Ovary (tissue), 9 donors: ENCODE data around the gene SEC16A. TPM values are rescaled to one million over a fixed set of nuclear protein-coding genes. Genes with fewer than 3 reads are reported as not detected.

ENCODE experiments used
- DNase-seq, 5 donors: peaks; one replicate each; pipeline ENCODE4 v3.0.0-alpha.2; 2019 to 2020
- H3K27ac ChIP-seq, 2 donors: fragments of 200-600 bp; one replicate each; pipeline versions ENCODE4 v1.5.1 to v1.8.0; 2019 to 2022
- H3K27me3 ChIP-seq: fragments of 200-600 bp; one replicate; pipeline ENCODE4 v1.8.0; 2022
- H3K36me3 ChIP-seq: fragments of 200-600 bp; sonication (generic); one replicate; pipeline ENCODE4 v1.5.1; 2019
- H3K4me1 ChIP-seq: one replicate; pipeline ENCODE4 v1.8.1; 2013; ENCODE audit warnings: mild to moderate bottlenecking, moderate library complexity; ENCODE audit not compliant: insufficient read depth
- H3K4me3 ChIP-seq: fragments of 200-600 bp; sonication (generic); one replicate; pipeline ENCODE4 v1.5.1; 2017
- H3K9me3 ChIP-seq, 2 donors: fragments of 200-600 bp in 1 of 2; sonication (generic) in 1 of 2; one replicate each; pipeline versions ENCODE4 v1.5.1 to v1.8.1; 2013 to 2019; ENCODE audit warnings: mild to moderate bottlenecking in 1 of 2, moderate library complexity in 1 of 2
- EP300 ChIP-seq: sonication (generic); formaldehyde crosslinking; IDR thresholded peaks from one replicate; pipeline ENCODE4 v1.6.1; 2017; ENCODE audit warnings: antibody characterized with exemption
- POLR2A ChIP-seq: fragments of 450-650 bp; IDR thresholded peaks from one replicate; pipeline ENCODE4 v1.6.1; 2017; ENCODE audit warnings: antibody characterized with exemption, mild to moderate bottlenecking, moderate library complexity
- WGBS, 3 donors: extraction: QIAGEN DNeasy Blood & Tissue Kit in 1 of 3; methylation state at CpG; one replicate each; pipeline versions ENCODE4 v1.1.5 to v1.1.7; 2013 to 2017; 5-methylcytosine and 5-hydroxymethylcytosine counted together
- intact Hi-C, 4 donors: fragments of 100-400 bp; cut with DNase I; formaldehyde crosslinking; loops; one replicate each; pipeline versions ENCODE4 v1.11.0 to v1.15.1; 2022 to 2023
- polyA plus RNA-seq, 2 donors: library from polyadenylated mRNA; stranded (reverse); fragments of 200-250 nt in 1 of 2; fragments of 350-450 nt in 1 of 2; fragmentation: Illumina TruSeq in 1 of 2; extraction: RNeasy Lipid Tissue Mini Kit (QIAGEN cat#74804) in 1 of 2; gene quantifications; one replicate each; pipeline ENCODE4 v1.2.3, GENCODE V29; 2013 to 2014
- total RNA-seq, 7 donors: library from RNA; depleted of rRNA in 2 of 7; stranded (reverse); fragments of >200 nt in 2 of 7; fragmentation: NEBNext Ultra II Directional in 3 of 7; extraction: Animal tissue kit (Norgen Biotek cat#: 25700) in 3 of 7; gene quantifications; one replicate each; pipeline versions ENCODE4 v1.1.0 to v1.2.4, GENCODE V29; 2016 to 2023
- TF ChIP-seq, protein P1 (sequence below), 3 donors: fragments of 450-650 bp in 2 of 3; fragments of 200-600 bp in 1 of 3; IDR thresholded peaks; one replicate each; pipeline versions ENCODE4 v1.5.1 to v1.8.0; 2016 to 2022; ENCODE audit warnings: antibody characterized with exemption in 3 of 3, mild to moderate bottlenecking in 1 of 3
- donor health status: DM: no; HTN: no; CAD: no; lungs with moderate emphysema.
- donor health status: DM: no; HTN: no; CAD: no.
- donor health status: Bipolar disorder and iron deficiency.
- donor health status: DM: yes; HTN: yes; CAD: no.
- donor health status: DM: no; HTN: no; CAD: no.
- donor health status: DM: yes; HTN: yes; CAD: no.

The SEC16A gene
- total and polyA plus RNA-seq, 9 donors: 27.6 to 61.4 (median 46.5) TPM

DNA sequence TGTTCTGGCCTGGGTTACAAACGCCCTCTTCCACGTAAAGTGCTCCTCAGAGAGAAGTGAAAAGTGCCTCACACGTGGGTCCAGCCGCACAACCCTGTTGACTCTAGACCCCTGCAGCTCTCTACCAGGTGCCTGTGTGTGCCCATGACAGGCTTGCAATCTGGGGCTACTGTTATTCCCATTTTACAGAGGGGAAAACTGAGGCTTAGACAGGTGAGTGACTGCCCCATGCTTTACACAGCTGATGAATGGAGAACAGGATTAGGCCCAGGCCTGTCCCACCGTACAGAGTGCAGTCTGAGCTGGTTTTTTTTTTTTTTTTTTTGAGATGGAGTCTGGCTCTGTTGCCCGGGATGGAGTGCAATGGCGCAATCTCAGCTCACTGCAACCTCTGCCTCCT is 37.0 kb downstream of the SEC16A start:
- H3K27ac ChIP-seq: no peak overlapping the region
- DNase-seq: no peak
- TF ChIP-seq, protein P1, sequence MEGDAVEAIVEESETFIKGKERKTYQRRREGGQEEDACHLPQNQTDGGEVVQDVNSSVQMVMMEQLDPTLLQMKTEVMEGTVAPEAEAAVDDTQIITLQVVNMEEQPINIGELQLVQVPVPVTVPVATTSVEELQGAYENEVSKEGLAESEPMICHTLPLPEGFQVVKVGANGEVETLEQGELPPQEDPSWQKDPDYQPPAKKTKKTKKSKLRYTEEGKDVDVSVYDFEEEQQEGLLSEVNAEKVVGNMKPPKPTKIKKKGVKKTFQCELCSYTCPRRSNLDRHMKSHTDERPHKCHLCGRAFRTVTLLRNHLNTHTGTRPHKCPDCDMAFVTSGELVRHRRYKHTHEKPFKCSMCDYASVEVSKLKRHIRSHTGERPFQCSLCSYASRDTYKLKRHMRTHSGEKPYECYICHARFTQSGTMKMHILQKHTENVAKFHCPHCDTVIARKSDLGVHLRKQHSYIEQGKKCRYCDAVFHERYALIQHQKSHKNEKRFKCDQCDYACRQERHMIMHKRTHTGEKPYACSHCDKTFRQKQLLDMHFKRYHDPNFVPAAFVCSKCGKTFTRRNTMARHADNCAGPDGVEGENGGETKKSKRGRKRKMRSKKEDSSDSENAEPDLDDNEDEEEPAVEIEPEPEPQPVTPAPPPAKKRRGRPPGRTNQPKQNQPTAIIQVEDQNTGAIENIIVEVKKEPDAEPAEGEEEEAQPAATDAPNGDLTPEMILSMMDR (IDR thresholded peaks at IDR 0.05): no peak
- TF ChIP-seq POLR2A (no peak), EP300 (no peak)
- no peaks in the 10 kb centered on the region for H3K4me1 ChIP-seq
- H3K9me3 ChIP-seq: no peaks in the 10 kb centered on the region
- no peaks in the 10 kb centered on the region for H3K27me3 ChIP-seq
- WGBS, 3 donors: 82 to 85% (median 84%) methylated on average over 7 of the region's 7 CpGs
- no peak overlapping the region for H3K4me3 ChIP-seq
- no peaks in the 10 kb centered on the region for H3K36me3 ChIP-seq
- intact Hi-C loops: no loop called here

DNA sequence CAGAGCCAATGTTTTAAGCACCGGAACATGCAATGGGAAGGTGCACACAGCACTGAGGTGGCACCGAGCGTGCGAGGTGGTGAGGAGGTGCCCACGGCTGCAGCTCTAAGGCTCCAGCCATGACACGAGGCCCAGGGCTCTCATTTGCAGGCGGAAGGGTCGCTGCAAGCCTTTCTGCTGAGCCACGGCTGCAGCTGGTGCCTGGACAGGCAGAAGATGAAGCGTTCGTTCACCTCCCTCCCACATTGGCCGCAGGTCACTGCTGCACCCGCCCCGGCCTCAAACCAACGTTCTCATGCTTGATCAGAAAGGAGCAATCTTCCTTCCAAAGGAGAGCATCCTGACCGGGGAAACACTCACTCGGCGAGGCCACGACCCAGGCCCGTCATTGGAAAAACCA is 38.7 kb downstream of the SEC16A start:
- no peak overlapping the region for H3K27ac ChIP-seq
- no peaks in the 10 kb centered on the region for H3K36me3 ChIP-seq
- no peak for DNase-seq
- H3K9me3 ChIP-seq: no peaks in the 10 kb centered on the region
- H3K27me3 ChIP-seq: no peaks in the 10 kb centered on the region
- intact Hi-C loops: no loop called here
- WGBS, 3 donors: 87 to 88% (median 88%) methylated on average over 20 of the region's 20 CpGs
- TF ChIP-seq POLR2A (no peak), EP300 (no peak)
- TF ChIP-seq, protein P1 (IDR thresholded peaks at IDR 0.05): no peak
- H3K4me1 ChIP-seq: peaks cover 1% of the 10 kb centered on the region
- H3K4me3 ChIP-seq: no peak overlapping the region

DNA sequence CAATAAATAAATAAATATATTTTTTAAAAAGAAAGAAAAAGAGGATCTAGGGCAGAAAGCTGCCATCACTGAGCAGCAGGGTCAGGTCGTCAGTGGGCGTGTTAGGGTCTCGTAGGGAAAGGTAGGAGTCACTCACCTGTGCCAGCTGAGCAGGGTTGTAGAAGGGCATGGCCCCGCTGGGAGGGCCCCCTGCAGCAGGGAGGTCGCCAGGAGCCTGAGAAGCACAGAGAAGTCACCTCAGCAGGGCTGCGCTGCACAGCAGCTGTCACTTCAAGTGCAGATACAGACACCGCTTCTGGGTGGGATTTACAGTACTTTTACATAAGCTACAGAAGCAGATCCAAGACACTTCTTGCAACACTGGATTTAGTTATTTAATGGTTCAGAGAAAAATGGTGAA is 39.2 kb downstream of the SEC16A start:
- 91 to 94% (median 92%) methylated on average over 7 of the region's 7 CpGs for WGBS, 3 donors
- Histone ChIP-seq H3K4me1 (peaks cover 2% of the 10 kb centered on the region), H3K27ac (no peak overlapping the region), H3K36me3 (no peaks in the 10 kb centered on the region), H3K4me3 (no peak overlapping the region), H3K27me3 (no peaks in the 10 kb centered on the region), H3K9me3 (no peaks in the 10 kb centered on the region)
- intact Hi-C loops: no loop called here
- TF ChIP-seq, protein P1 (IDR thresholded peaks at IDR 0.05): no peak
- TF ChIP-seq EP300: no peak
- TF ChIP-seq POLR2A: no peak
- DNase-seq: no peak

DNA sequence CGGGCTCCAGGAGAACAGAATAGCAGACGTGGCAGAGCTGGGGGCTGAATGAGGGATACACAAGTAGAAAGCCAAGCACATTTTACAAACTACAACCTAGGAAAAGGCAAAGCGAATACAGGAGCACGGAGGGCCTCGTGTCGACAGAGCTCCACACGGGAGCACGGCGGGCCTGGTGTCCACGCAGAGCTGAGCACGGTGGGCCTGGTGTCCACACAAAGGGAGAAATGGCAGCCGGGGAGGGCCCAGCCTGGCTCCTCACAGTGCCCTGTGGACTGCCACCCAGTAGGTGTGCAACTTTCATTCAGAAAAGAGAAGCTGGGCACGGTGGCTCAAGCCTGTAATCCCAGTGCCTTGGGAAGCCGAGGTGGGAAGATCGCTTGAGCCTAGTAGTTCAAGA is 39.8 kb downstream of the SEC16A start:
- Histone ChIP-seq H3K36me3 (no peaks in the 10 kb centered on the region), H3K27me3 (no peaks in the 10 kb centered on the region), H3K4me3 (no peak overlapping the region), H3K9me3 (no peaks in the 10 kb centered on the region), H3K4me1 (peaks cover 8% of the 10 kb centered on the region), H3K27ac (no peak overlapping the region)
- DNase-seq: no peak
- TF ChIP-seq EP300: no peak
- TF ChIP-seq, protein P1 (IDR thresholded peaks at IDR 0.05): no peak
- no peak for TF ChIP-seq POLR2A
- 87 to 92% (median 91%) methylated on average over 15 of the region's 15 CpGs for WGBS, 3 donors
- intact Hi-C loops: no loop called here

DNA sequence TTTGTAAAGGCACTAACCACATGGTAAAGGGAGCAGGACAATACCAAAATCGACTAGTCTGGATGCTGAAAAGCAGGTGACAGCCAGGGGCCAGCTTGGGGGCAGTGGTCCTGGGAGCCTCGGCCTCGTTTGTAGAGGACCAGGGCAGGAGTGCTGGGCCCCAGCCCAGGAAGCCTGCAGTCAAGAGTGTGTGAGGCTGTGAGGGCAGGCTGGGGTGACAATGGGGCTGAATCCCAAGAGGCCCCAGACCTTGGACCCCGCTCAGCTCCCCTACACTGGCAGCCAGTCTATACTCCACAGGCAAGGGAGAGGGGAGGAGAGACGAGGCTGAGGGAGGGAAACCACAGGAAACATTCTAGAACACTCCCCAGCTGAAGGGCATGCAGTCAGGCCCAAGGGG is 40.6 kb downstream of the SEC16A start:
- Histone ChIP-seq H3K4me3 (no peak overlapping the region), H3K4me1 (peaks cover 13% of the 10 kb centered on the region), H3K9me3 (no peaks in the 10 kb centered on the region), H3K27me3 (no peaks in the 10 kb centered on the region), H3K27ac (no peak overlapping the region), H3K36me3 (no peaks in the 10 kb centered on the region)
- intact Hi-C loops: no loop called here
- WGBS, 3 donors: 72 to 84% (median 73%) methylated on average over 5 of the region's 5 CpGs
- DNase-seq: no peak
- TF ChIP-seq EP300 (no peak), POLR2A (no peak)
- TF ChIP-seq, protein P1 (IDR thresholded peaks at IDR 0.05): no peak
